Kasumi-1 (cell line): ENCODE data around the gene CFAP299.

Source experiments
- DNase-seq, 2 experiments: peaks; one replicate each; lab custom pipeline; 2025; lab: John Stamatoyannopoulos, UW

Gene CFAP299

GRCh38 chr4:80926891-80927290, 591.4 kb downstream of the CFAP299 start:
- DNase-seq, result no peak

GRCh38 chr4:80927420-80927819, 591.9 kb downstream of the CFAP299 start:
- DNase-seq, result no peak

GRCh38 chr4:80931631-80932081, 596.1 kb downstream of the CFAP299 start:
- no peak for DNase-seq

- DNase-seq, result no peak
Observed at GRCh38 chr4:80948141-80948540, 612.6 kb downstream of the CFAP299 start.

- no peak for DNase-seq
Observed at GRCh38 chr4:80948995-80949394, 613.5 kb downstream of the CFAP299 start.

DNA sequence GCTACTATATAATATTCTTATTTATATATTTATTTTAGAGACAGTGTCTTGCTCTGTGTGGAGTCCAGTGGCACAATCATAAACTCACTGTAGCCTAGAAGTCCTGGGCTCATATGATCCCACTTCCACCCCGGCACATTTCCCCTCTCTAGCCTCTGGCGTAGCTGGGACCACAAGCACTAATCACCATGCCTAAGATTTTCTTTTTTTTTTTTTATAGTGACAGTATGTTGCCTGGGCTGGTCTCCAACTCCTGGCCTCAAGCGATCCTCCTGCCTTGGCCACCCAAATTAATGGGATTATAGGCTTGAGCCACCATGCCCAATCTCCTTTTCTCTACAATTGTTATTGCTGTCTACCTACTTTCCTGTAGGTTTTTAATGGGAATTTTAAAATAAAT, 620.9 kb downstream of the CFAP299 start:
- DNase-seq, result no peak

DNA sequence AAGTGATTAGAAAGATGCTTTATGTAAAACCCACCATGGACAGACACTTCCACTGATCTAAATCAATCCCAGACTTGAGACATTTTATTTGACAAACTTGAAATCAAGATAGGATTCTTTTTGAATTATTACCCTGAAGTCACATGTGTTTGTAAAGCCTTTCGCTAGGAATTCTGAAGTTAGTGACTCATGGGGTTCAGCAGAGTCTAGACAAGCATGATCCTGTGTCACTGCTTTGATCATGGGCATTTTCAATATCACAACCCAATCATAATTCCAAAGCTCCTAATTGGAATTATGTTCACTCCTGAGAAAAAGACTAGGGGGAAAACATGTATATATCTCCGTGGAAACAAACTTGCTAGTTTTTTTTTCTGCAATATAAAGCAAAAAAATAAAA, 627.5 kb downstream of the CFAP299 start:
- no peak for DNase-seq

DNA sequence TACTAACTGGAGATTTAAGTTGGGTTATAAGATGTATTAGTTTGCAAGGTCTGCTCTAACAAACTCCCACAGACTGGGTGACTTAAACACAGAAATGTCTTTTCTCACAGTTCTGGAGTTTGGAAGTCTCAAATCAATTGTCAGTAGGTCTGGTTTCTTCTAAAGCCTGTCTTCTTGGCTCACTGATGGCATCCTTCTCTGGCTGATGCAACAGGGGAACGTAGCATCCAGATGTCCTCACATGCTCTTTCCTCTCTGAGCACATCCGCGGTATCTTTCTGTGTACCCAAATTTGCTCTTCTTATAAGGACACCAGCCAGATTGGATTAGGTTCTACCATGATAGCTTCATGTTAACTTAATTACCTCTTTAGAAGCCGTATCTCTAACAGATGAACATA, 631.8 kb downstream of the CFAP299 start:
- DNase-seq, result no peak

- DNase-seq, result no peak
Observed at GRCh38 chr4:80980239-80980638, 644.7 kb downstream of the CFAP299 start.

DNA sequence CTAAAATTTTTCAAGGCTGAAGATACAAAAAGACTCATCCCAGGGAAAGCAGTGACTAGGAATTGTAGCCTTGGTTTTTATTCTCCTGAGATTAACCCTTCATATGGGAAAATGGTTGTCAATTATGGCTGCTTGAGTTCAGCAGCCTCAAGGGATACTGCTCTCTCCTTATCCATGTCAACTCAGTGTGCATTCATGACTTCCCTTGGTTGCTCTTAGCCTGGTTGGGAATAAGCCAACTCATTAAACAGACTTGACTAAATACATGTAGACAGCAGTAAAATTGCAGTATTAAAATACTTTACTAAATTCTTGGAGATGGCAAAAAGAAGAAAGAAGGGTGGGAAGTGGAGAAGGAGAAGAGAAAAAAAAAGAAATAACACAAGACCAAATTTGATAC, 650.5 kb downstream of the CFAP299 start:
- DNase-seq, result no peak

DNA sequence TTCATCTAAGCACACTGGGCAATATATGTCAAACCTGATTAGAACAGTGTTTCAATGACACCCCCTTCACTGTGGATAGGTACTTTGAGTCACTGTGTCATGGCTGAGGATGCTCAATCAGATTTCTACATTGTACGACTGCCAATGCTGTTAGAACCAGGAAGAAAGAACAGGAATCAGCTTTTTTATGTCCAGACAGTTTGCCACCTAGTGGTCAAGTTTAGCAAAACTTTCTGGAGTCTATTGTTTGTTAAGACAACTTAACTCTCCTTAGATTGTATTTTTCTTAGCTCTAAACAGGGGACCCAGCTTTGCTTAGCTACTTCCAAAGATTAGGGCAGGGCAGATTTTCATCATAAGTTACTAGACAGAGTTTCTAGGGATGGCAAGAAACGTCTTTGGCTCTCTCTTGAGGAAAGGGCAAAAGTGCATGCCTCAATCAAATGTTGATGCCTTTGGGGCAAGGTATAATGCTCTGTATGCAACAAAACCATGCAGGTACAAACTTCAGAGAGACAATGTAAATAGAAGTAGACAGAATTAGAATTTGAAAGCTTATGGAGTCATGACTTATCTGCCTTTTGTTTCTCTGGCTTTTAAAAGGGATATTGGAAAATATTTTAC, 654.5 kb downstream of the CFAP299 start:
- DNase-seq, result peak; percentile 80 to 81

DNA sequence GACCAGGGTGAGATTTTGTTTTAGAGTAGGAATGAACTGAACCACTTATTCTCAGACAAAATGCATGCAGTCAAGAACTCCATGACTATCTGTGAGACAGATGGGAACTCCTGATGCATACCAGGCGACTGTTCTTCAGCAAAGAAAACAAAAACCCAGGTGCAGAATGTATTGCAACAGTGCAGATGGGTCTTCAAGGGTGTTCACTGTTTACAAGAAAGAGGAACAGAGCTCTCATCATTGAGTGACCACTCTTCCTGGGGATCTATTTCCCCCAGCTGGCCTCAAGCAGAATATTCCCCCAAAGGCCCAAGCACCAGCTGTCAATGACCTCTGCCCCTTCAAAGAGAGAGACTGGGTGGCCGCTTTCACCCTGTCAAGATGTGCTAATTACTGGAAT, 655.3 kb downstream of the CFAP299 start:
- no peak for DNase-seq

- DNase-seq, result no peak
Observed at GRCh38 chr4:80999943-81000342, 664.4 kb downstream of the CFAP299 start.

DNA sequence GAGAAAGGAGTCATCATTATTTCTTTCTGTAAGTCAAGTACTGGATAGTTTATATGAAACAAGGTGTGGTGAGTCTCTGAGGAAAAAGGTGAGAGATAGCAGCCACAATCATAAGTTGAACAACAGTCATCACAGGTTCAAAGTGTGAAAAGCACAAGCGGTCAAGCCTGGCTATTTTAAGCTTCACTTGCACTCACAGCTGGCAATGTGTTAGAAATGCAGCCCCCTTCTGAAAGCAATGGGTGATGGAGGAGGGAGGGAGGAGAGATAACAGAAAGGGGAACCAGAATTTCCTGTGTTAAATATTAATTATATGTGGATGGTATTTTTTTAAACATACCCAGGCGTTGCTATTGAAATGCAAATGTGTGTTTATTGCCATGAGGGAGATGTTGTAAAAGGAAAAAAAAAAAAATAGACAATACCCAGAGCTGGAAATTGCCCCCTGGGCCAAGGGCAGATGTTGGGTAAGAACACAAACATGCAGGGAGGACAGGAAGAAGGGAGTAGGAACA, 668.1 kb downstream of the CFAP299 start:
- no peak for DNase-seq

DNA sequence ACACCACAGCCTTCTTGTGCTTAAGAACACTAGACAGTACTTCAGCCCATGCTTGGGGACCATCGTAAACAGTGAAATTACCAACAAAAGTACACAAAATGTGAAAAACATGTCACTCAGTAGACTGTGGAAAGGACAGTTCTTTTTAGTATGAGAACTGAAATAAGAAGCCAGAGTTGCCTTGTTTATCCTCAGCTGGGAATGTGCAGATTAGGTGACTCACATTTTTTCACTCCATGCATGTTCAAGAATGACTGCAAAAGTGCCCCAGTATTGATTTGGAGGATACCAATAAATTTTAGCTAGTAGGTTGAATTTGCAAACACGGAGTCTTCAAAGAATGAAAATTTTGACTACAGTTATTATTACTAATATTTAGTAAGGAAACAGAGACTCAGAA, 671.9 kb downstream of the CFAP299 start:
- no peak for DNase-seq
